Naive thymus-derived CD4-positive, alpha-beta T cell (primary cell): ENCODE measurements around the gene LDAH. TPM values are rescaled to one million over a fixed set of nuclear protein-coding genes. Genes with fewer than 3 reads are reported as not detected.

Source experiments
- ATAC-seq: fragments of 150-1000 bp; cut with Tn5 transposase; 2 replicates; pipeline ENCODE4 v1.10.0; 2021; ENCODE audit warnings: mild to moderate bottlenecking, moderate library complexity
- CTCF ChIA-PET: fragments of 350-600 bp; sonication (Branson Sonifier 250); formaldehyde crosslinking; loops from one replicate; lab custom pipeline; 2021; ENCODE audit warnings: antibody characterized with exemption; lab: Charles Lee
- POLR2A ChIA-PET: fragments of 350-600 bp; sonication (Branson Sonifier 250); formaldehyde crosslinking; loops from one replicate; lab custom pipeline; 2021; ENCODE audit warnings: antibody characterized with exemption, inconsistent platforms; lab: Charles Lee
- DNase-seq, 9 donors: peaks; one replicate each; pipeline versions ENCODE4 v3.0.0 to v3.0.0-alpha.2; 2020 to 2022; ENCODE audit warnings: mixed read lengths in 1 of 9
- H3K27ac ChIP-seq: one replicate; pipeline ENCODE4 v1.7.0; 2013; ENCODE audit warnings: mild to moderate bottlenecking, low read depth, low read length, moderate library complexity
- H3K27me3 ChIP-seq, 2 donors: one replicate each; pipeline ENCODE4 v1.7.0; 2013; ENCODE audit warnings: low read length in 2 of 2, mild to moderate bottlenecking in 2 of 2, moderate library complexity in 2 of 2; ENCODE audit not compliant: control insufficient read depth in 2 of 2, insufficient read depth in 2 of 2
- H3K36me3 ChIP-seq, 3 experiments: 1 replicate in 2 of 3; 2 replicates in 1 of 3; pipeline ENCODE4 v1.7.0; 2013; ENCODE audit warnings: low read length in 3 of 3, mild to moderate bottlenecking in 3 of 3, moderate library complexity in 1 of 3; ENCODE audit not compliant: insufficient read depth in 3 of 3, control insufficient read depth in 2 of 3
- H3K4me1 ChIP-seq, 2 donors: one replicate each; pipeline ENCODE4 v1.7.0; 2013; ENCODE audit warnings: low read length in 2 of 2, mild to moderate bottlenecking in 2 of 2, moderate library complexity in 1 of 2; ENCODE audit not compliant: control insufficient read depth in 2 of 2, insufficient read depth in 2 of 2
- H3K4me3 ChIP-seq: 2 replicates; pipeline ENCODE4 v1.7.0; 2013; ENCODE audit warnings: mild to moderate bottlenecking, low read length
- H3K9me3 ChIP-seq, 3 experiments: 1 replicate in 2 of 3; 2 replicates in 1 of 3; pipeline ENCODE4 v1.7.0; 2013; ENCODE audit warnings: low read length in 3 of 3; ENCODE audit not compliant: control insufficient read depth in 2 of 3
- H3K27ac Mint-ChIP-seq, 9 donors: one replicate each; pipeline ENCODE4 v1.8.0; 2020 to 2022; ENCODE audit warnings: mixed read lengths in 9 of 9, mild to moderate bottlenecking in 8 of 9, moderate library complexity in 5 of 9, inconsistent platforms in 2 of 9
- H3K27me3 Mint-ChIP-seq, 5 donors: one replicate each; pipeline ENCODE4 v1.8.0; 2021 to 2022; ENCODE audit warnings: mixed read lengths in 5 of 5, mild to moderate bottlenecking in 1 of 5
- H3K36me3 Mint-ChIP-seq, 5 donors: one replicate each; pipeline ENCODE4 v1.8.0; 2020 to 2022; ENCODE audit warnings: mixed read lengths in 5 of 5, mild to moderate bottlenecking in 3 of 5, inconsistent platforms in 1 of 5
- H3K4me1 Mint-ChIP-seq, 7 donors: one replicate each; pipeline ENCODE4 v1.8.0; 2020 to 2022; ENCODE audit warnings: mixed read lengths in 7 of 7, mild to moderate bottlenecking in 3 of 7, inconsistent platforms in 1 of 7
- H3K4me3 Mint-ChIP-seq, 10 donors: one replicate each; pipeline ENCODE4 v1.8.0; 2020 to 2022; ENCODE audit warnings: mild to moderate bottlenecking in 10 of 10, mixed read lengths in 10 of 10, moderate library complexity in 6 of 10, inconsistent platforms in 2 of 10
- H3K9me3 Mint-ChIP-seq, 11 donors: one replicate each; pipeline ENCODE4 v1.8.0; 2020 to 2022; ENCODE audit warnings: mixed read lengths in 11 of 11, mild to moderate bottlenecking in 4 of 11, inconsistent platforms in 1 of 11, moderate library complexity in 1 of 11
- intact Hi-C, 2 donors: fragments of 100-400 bp; cut with micrococcal nuclease; formaldehyde crosslinking; loops; one replicate each; pipeline ENCODE4 v1.15.1; 2023
- polyA plus RNA-seq, 2 donors: library from polyadenylated mRNA; unstranded; fragments of 300-500 nt; fragmentation: Illumina TruSeq; gene quantifications; one replicate each; pipeline ENCODE4 v1.2.3, GENCODE V29; 2021
- total RNA-seq, 6 experiments: library from RNA in 5 of 6; stranded (reverse) in 5 of 6; gene quantifications; 1 replicate in 5 of 6; 2 replicates in 1 of 6; pipeline ENCODE4 v1.2.3 and lab custom pipeline; 2021 to 2026

Gene LDAH
- total RNA-seq (10 to 100 TPM; 11.1 to 29.8 (median 18.4) TPM), polyA plus RNA-seq (10 to 100 TPM in 1 of 2 donors, 1 to 10 TPM in 1; 8.6 to 15.8 TPM), total RNA-seq (lab: John Stamatoyannopoulos, UW) (14.4 reads per million, percentile 43 among the genes with 10 or more reads in this experiment)

GRCh38 chr2:20822535-20823490, at the start of gene LDAH:
Gene LDAH, minus strand, starts transcription at chr2:20823101. Its CDS starts 21,638 bp downstream, at chr2:20801463.
- Histone ChIP-seq H3K36me3 (no peaks in the 10 kb centered on the region), H3K27ac (peak within 1 kb of the TSS; percentile 86), H3K4me3 (peak within 1 kb of the TSS; percentile 98), H3K4me1 (no peaks in the 10 kb centered on the region), H3K27me3 (no peaks in the 10 kb centered on the region), H3K9me3 (no peaks in the 10 kb centered on the region)
- Mint-ChIP-seq H3K4me3 (peak within 1 kb of the TSS; percentile 93 to 99 (median 97)), H3K27ac (peak within 1 kb of the TSS; percentile 95 to 99 (median 98)), H3K9me3 (peaks cover 0 to 6% (median 0%) of the 10 kb centered on the region in 11 donors), H3K36me3 (peaks cover 0 to 11% (median 7%) of the 10 kb centered on the region in 5 donors), H3K4me1 (peaks cover 7 to 45% (median 25%) of the 10 kb centered on the region in 7 donors), H3K27me3 (peaks cover 0 to 2% (median 0%) of the 10 kb centered on the region in 5 donors)
- ChIA-PET CTCF (interaction anchor here (0.6 kb wide), 2 partner anchors 14 to 132 kb away, joined by 3 to 6 read pairs; no protein-coding TSS in a partner anchor), POLR2A (interaction anchor here (0.8 to 3.0 kb wide), 7 partner anchors 9 to 921 kb away, joined by 3 to 18 read pairs (median 3); partner anchors contain the start of genes HS1BP3 and TTC32)
- DNase-seq (peak; percentile 71 to 84 (median 81)), ATAC-seq (peak; percentile 91)
- intact Hi-C loops: loop anchor here (1.0 to 5.0 kb wide), 13 partner anchors 156 to 1476 kb away; partner anchors contain the start of genes HS1BP3 (in 2 of the 2), RHOB (in 2 of the 2), TTC32 (in 2 of the 2) and GDF7 (in 1 of the 2)

- Histone ChIP-seq H3K27me3 (no peaks in the 10 kb centered on the region), H3K36me3 (no peaks in the 10 kb centered on the region), H3K9me3 (no peaks in the 10 kb centered on the region), H3K4me3 (no peak overlapping the region), H3K27ac (no peak overlapping the region), H3K4me1 (peaks cover 0 to 2% of the 10 kb centered on the region in 2 donors)
- intact Hi-C loops: no loop called here
- Mint-ChIP-seq H3K9me3 (peaks cover 0 to 4% (median 0%) of the 10 kb centered on the region in 11 donors), H3K27me3 (peaks cover 13 to 48% (median 27%) of the 10 kb centered on the region in 5 donors), H3K36me3 (no peaks in the 10 kb centered on the region), H3K4me1 (peaks cover 0 to 11% (median 7%) of the 10 kb centered on the region in 7 donors), H3K4me3 (no peak overlapping the region), H3K27ac (peak overlapping the region in 2 of 9 donors; percentile 57 to 65)
- CTCF ChIA-PET: no interaction called here
- POLR2A ChIA-PET: no interaction called here
- DNase-seq (peak in 8 of 9 donors; percentile 1 to 75 (median 13)), ATAC-seq (peak; percentile 54)
Observed at GRCh38 chr2:20868377-20868776, 45.5 kb upstream of the LDAH start.

DNA sequence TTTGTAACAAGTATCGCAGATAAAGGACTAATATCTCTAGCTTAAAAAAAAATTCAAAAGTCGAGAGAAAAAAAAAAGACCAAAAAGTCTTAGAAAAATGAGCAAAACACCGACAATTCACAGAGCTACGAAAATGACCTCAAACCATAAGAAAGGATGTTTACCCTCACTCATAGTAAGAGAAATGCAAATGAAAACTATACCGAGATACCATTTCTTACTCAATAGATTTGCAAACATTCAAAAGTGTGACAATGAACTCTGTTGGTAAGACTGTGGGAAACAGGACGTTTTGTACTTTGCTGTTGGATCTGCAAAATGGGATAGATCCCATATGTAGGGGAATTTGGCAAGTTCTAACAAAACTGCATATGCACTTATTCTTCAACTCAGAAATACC, 39.9 kb upstream of the LDAH start:
- Histone ChIP-seq H3K27me3 (peaks cover 0 to 3% of the 10 kb centered on the region in 2 donors), H3K27ac (no peak overlapping the region), H3K4me3 (no peak overlapping the region), H3K36me3 (no peaks in the 10 kb centered on the region), H3K9me3 (no peaks in the 10 kb centered on the region), H3K4me1 (no peaks in the 10 kb centered on the region)
- no peak for DNase-seq
- intact Hi-C loops: no loop called here
- Mint-ChIP-seq H3K27me3 (peaks cover 18 to 34% (median 25%) of the 10 kb centered on the region in 5 donors), H3K36me3 (no peaks in the 10 kb centered on the region), H3K4me3 (no peak overlapping the region), H3K27ac (no peak overlapping the region), H3K9me3 (peaks cover 0 to 6% (median 0%) of the 10 kb centered on the region in 11 donors), H3K4me1 (peaks cover 0 to 4% (median 0%) of the 10 kb centered on the region in 7 donors)
- ChIA-PET CTCF (no interaction called here), POLR2A (no interaction called here)
- ATAC-seq: no peak

- no peak overlapping the region for H3K27ac Mint-ChIP-seq
- Histone ChIP-seq H3K27me3 (no peaks in the 10 kb centered on the region), H3K27ac (no peak overlapping the region), H3K9me3 (no peaks in the 10 kb centered on the region), H3K4me3 (no peak overlapping the region), H3K36me3 (no peaks in the 10 kb centered on the region), H3K4me1 (no peaks in the 10 kb centered on the region)
- peaks cover 0 to 2% (median 0%) of the 10 kb centered on the region in 11 donors for H3K9me3 Mint-ChIP-seq
- ATAC-seq (no peak), DNase-seq (no peak)
- peaks cover 8 to 17% (median 13%) of the 10 kb centered on the region in 5 donors for H3K27me3 Mint-ChIP-seq
- no peaks in the 10 kb centered on the region for H3K4me1 Mint-ChIP-seq
- ChIA-PET CTCF (no interaction called here), POLR2A (no interaction called here)
- H3K36me3 Mint-ChIP-seq: no peaks in the 10 kb centered on the region
- no peak overlapping the region for H3K4me3 Mint-ChIP-seq
- intact Hi-C loops: no loop called here
Observed at GRCh38 chr2:20855456-20855855, 32.6 kb upstream of the LDAH start.

GRCh38 chr2:20852670-20853069, 29.8 kb upstream of the LDAH start:
- Histone ChIP-seq H3K4me1 (no peaks in the 10 kb centered on the region), H3K9me3 (no peaks in the 10 kb centered on the region), H3K27ac (no peak overlapping the region), H3K4me3 (no peak overlapping the region), H3K36me3 (no peaks in the 10 kb centered on the region), H3K27me3 (no peaks in the 10 kb centered on the region)
- no peak for DNase-seq
- no peaks in the 10 kb centered on the region for H3K4me1 Mint-ChIP-seq
- H3K9me3 Mint-ChIP-seq: peaks cover 0 to 2% (median 0%) of the 10 kb centered on the region in 11 donors
- H3K4me3 Mint-ChIP-seq: no peak overlapping the region
- ChIA-PET CTCF (no interaction called here), POLR2A (no interaction called here)
- no peak for ATAC-seq
- H3K36me3 Mint-ChIP-seq: no peaks in the 10 kb centered on the region
- intact Hi-C loops: no loop called here
- peaks cover 5 to 25% (median 17%) of the 10 kb centered on the region in 5 donors for H3K27me3 Mint-ChIP-seq
- no peak overlapping the region for H3K27ac Mint-ChIP-seq

- H3K36me3 ChIP-seq: no peaks in the 10 kb centered on the region
- DNase-seq: no peak
- H3K27ac ChIP-seq: no peak overlapping the region
- no peak overlapping the region for H3K27ac Mint-ChIP-seq
- H3K9me3 ChIP-seq: no peaks in the 10 kb centered on the region
- H3K4me1 ChIP-seq: no peaks in the 10 kb centered on the region
- POLR2A ChIA-PET: no interaction called here
- ATAC-seq: no peak
- H3K9me3 Mint-ChIP-seq: peaks cover 0 to 2% (median 0%) of the 10 kb centered on the region in 11 donors
- intact Hi-C loops: no loop called here
- H3K27me3 ChIP-seq: no peaks in the 10 kb centered on the region
- H3K4me3 Mint-ChIP-seq: no peak overlapping the region
- no peak overlapping the region for H3K4me3 ChIP-seq
- H3K36me3 Mint-ChIP-seq: no peaks in the 10 kb centered on the region
- H3K27me3 Mint-ChIP-seq: peaks cover 7 to 25% (median 17%) of the 10 kb centered on the region in 5 donors
- CTCF ChIA-PET: no interaction called here
- H3K4me1 Mint-ChIP-seq: no peaks in the 10 kb centered on the region
Observed at GRCh38 chr2:20852139-20852538, 29.2 kb upstream of the LDAH start.
